BJ (cell line): Measurements from ENCODE around the gene C9orf152. TPM values are rescaled to one million over a fixed set of nuclear protein-coding genes. Genes with fewer than 3 reads are reported as not detected.
A peak's percentile ranks its signal among the peaks of the same experiment; 100 is the strongest.

Experiments
- CTCF ChIA-PET: fragments of 350-600 bp; formaldehyde crosslinking; extraction: SDS; loops from one replicate; lab custom pipeline; 2021; ENCODE audit warnings: antibody characterized with exemption, inconsistent platforms; lab: Yijun Ruan, JAX
- POLR2A ChIA-PET: fragments of 300-600 bp; sonication (Branson Sonifier 250); formaldehyde crosslinking; extraction: SDS; loops from one replicate; lab custom pipeline; 2021; ENCODE audit warnings: antibody characterized with exemption; lab: Charles Lee
- DNase-seq: peaks from one replicate; pipeline ENCODE4 v3.0.0-alpha.2; 2011; ENCODE audit warnings: low read depth
- H3K27me3 ChIP-seq: 2 replicates; pipeline ENCODE4 v1.6.0; 2011; ENCODE audit warnings: low read length; ENCODE audit not compliant: control insufficient read depth, insufficient read depth
- H3K36me3 ChIP-seq: 2 replicates; pipeline ENCODE4 v1.5.1; 2011; ENCODE audit warnings: low read length; ENCODE audit not compliant: control insufficient read depth, insufficient read depth
- H3K4me3 ChIP-seq: 2 replicates; pipeline ENCODE4 v1.5.1; 2011; ENCODE audit warnings: low read depth, mild to moderate bottlenecking, control low read depth, low read length
- CTCF ChIP-seq: IDR thresholded peaks from 2 replicates; pipeline ENCODE4 v1.5.1; 2011; ENCODE audit warnings: low read depth, mild to moderate bottlenecking, control low read depth, inconsistent platforms, low read length, moderate library complexity; ENCODE audit not compliant: insufficient read depth
- polyA plus RNA-seq: library from polyadenylated mRNA; depleted of rRNA; stranded (reverse); fragments of >200 nt; gene quantifications from 2 replicates; pipeline ENCODE4 v1.2.3, GENCODE V29; 2011

Gene C9orf152
- polyA plus RNA-seq, 1 experiment: not detected

GRCh38 chr9:110157823-110158664, 49.9 kb downstream of the C9orf152 start:
- peaks cover 15% of the 10 kb centered on the region for H3K36me3 ChIP-seq
- TF ChIP-seq CTCF: no peak
- H3K27me3 ChIP-seq: no peaks in the 10 kb centered on the region
- CTCF ChIA-PET: interaction anchor here (0.8 to 2.3 kb wide), 5 partner anchors 60 to 584 kb away, joined by 3 to 14 read pairs (median 4); no protein-coding TSS in a partner anchor
- no peak overlapping the region for H3K4me3 ChIP-seq
- DNase-seq: no peak
- POLR2A ChIA-PET: no interaction called here

- Histone ChIP-seq H3K27me3 (no peaks in the 10 kb centered on the region), H3K36me3 (peaks cover 13% of the 10 kb centered on the region), H3K4me3 (no peak overlapping the region)
- ChIA-PET POLR2A (interaction anchor here (0.6 kb wide), 1 partner anchor 244 kb away, joined by 3 read pairs; no protein-coding TSS in a partner anchor), CTCF (interaction anchor here (0.6 to 2.3 kb wide), 7 partner anchors 12 to 254 kb away, joined by 3 to 14 read pairs (median 3); no protein-coding TSS in a partner anchor)
- TF ChIP-seq CTCF: no peak
- peak; percentile 59 for DNase-seq
Observed at GRCh38 chr9:110156902-110157301, 51.1 kb downstream of the C9orf152 start.

GRCh38 chr9:110156416-110156815, 51.5 kb downstream of the C9orf152 start:
- Histone ChIP-seq H3K27me3 (no peaks in the 10 kb centered on the region), H3K36me3 (peaks cover 13% of the 10 kb centered on the region), H3K4me3 (no peak overlapping the region)
- no peak for TF ChIP-seq CTCF
- DNase-seq: no peak
- POLR2A ChIA-PET: interaction anchor here (0.6 kb wide), 1 partner anchor 244 kb away, joined by 3 read pairs; no protein-coding TSS in a partner anchor
- CTCF ChIA-PET: interaction anchor here (0.6 to 2.3 kb wide), 6 partner anchors 12 to 254 kb away, joined by 3 to 14 read pairs (median 3); no protein-coding TSS in a partner anchor

- Histone ChIP-seq H3K27me3 (no peaks in the 10 kb centered on the region), H3K4me3 (no peak overlapping the region), H3K36me3 (peaks cover 9% of the 10 kb centered on the region)
- CTCF ChIA-PET: interaction anchor here (0.6 to 2.3 kb wide), 2 partner anchors 253 to 1783 kb away, joined by 3 to 14 read pairs; no protein-coding TSS in a partner anchor
- TF ChIP-seq CTCF: no peak
- POLR2A ChIA-PET: no interaction called here
- no peak for DNase-seq
Observed at GRCh38 chr9:110155751-110156150, 52.2 kb downstream of the C9orf152 start.

GRCh38 chr9:110153431-110153830, 54.5 kb downstream of the C9orf152 start:
- no peak for DNase-seq
- POLR2A ChIA-PET: no interaction called here
- CTCF ChIA-PET: interaction anchor here (0.9 to 4.3 kb wide), 5 partner anchors 11 to 579 kb away, joined by 3 to 34 read pairs (median 4); no protein-coding TSS in a partner anchor
- peaks cover 6% of the 10 kb centered on the region for H3K36me3 ChIP-seq
- TF ChIP-seq CTCF: no peak
- H3K27me3 ChIP-seq: no peaks in the 10 kb centered on the region
- no peak overlapping the region for H3K4me3 ChIP-seq
